RWPE1 (cell line): ENCODE measurements around the gene SLC16A9.

Experiments
- CTCF ChIA-PET: fragments of 350-600 bp; sonication (Branson Sonifier 250); formaldehyde crosslinking; extraction: SDS; loops from one replicate; lab custom pipeline; 2021; lab: Yijun Ruan, JAX
- POLR2A ChIA-PET: fragments of 400-600 bp; formaldehyde crosslinking; extraction: SDS; loops from one replicate; lab custom pipeline; 2020; ENCODE audit warnings: antibody characterized with exemption; ENCODE audit not compliant: low non-redundant PET; lab: Yijun Ruan, JAX
- DNase-seq: peaks from one replicate; pipeline ENCODE4 v3.0.0; 2012; ENCODE audit warnings: low spot score
- H3K27ac ChIP-seq: fragments of 450-650 bp; 2 replicates; pipeline ENCODE4 v1.5.1; 2017
- CTCF ChIP-seq: fragments of 450-650 bp; conservative IDR thresholded peaks from 2 replicates; pipeline ENCODE4 v1.5.1; 2017; ENCODE audit warnings: low read depth, mild to moderate bottlenecking

The SLC16A9 gene

DNA sequence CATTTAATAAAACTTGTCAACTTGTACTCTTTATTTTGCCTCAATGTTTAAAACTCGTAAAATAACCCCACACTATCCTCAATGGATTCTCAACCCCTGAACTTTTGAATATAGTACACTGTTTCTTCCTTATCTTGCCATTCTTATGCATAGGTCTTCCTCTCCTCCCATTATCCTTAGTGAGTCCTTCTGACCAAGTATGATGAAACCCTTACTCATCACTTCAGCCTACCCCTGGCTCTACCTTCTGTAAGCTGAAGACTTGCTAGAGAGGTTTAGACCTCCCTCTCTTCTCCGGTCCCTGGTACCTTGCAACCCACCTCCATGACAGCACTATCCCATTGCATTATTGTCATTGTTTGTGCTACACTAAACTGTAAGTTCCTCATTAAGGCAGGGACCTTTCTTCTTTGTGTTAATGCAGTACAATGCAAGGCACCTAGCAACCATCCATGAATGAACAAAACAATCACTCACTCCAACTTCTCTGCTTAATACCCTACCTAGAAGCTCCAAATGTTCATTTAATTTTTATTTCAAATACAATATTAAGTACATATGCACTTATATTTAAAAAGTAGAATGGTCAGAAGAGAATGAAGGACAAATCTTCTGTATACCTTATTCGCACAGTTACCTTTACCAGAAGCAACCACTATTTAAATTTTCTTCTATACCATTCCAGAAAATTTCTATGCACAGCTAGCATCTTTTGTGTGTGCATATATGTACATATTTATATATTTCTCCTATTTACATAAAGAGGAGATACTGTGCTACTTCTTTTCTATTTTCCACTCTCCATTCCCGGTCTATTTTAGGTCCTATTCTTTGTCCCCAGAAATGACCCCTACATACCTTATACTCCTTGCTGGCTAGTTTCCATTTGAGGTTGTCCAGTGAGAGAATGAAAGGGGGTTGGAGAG lies 77.5 kb downstream of the SLC16A9 start:
- DNase-seq: no peak
- no peak for TF ChIP-seq CTCF
- ChIA-PET CTCF (interaction anchor here (0.8 kb wide), 1 partner anchor 10 kb away, joined by 3 read pairs; no protein-coding TSS in a partner anchor), POLR2A (no interaction called here)
- H3K27ac ChIP-seq: no peak overlapping the region

DNA sequence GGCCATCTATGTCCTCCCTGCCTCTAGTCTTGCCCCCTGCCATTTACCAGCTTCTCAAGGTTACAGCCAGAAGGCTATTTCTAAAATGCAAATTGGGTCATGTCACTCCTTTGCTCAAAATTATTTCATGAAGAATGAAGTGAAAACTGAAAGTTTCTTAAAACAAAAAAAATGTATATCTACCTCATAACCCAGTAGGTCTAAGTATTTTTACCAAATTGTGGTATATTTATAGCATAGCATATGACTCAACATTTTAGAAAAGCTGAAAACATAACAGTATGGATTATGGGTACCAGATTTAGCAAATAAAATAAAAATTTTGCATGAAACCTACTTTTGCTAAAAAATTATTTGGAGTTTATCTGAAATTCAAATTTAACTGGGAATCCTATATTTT lies 78.4 kb downstream of the SLC16A9 start:
- DNase-seq: no peak
- no peak overlapping the region for H3K27ac ChIP-seq
- no peak for TF ChIP-seq CTCF
- CTCF ChIA-PET: interaction anchor here (0.8 kb wide), 1 partner anchor 9 kb away, joined by 3 read pairs; no protein-coding TSS in a partner anchor
- POLR2A ChIA-PET: no interaction called here

GRCh38 chr10:59628965-59629364 lies 80.7 kb downstream of the SLC16A9 start:
- no peak for DNase-seq
- POLR2A ChIA-PET: no interaction called here
- CTCF ChIA-PET: interaction anchor here (0.6 kb wide), 1 partner anchor 18 kb away, joined by 3 read pairs; no protein-coding TSS in a partner anchor
- H3K27ac ChIP-seq: no peak overlapping the region
- TF ChIP-seq CTCF: no peak

GRCh38 chr10:59628456-59628855 lies 81.2 kb downstream of the SLC16A9 start:
- POLR2A ChIA-PET: no interaction called here
- CTCF ChIA-PET: interaction anchor here (0.6 kb wide), 2 partner anchors 19 to 472 kb away, joined by 3 to 5 read pairs; no protein-coding TSS in a partner anchor
- DNase-seq: no peak
- no peak for TF ChIP-seq CTCF
- no peak overlapping the region for H3K27ac ChIP-seq

- CTCF ChIA-PET: interaction anchor here (0.6 kb wide), 1 partner anchor 319 kb away, joined by 4 read pairs; no protein-coding TSS in a partner anchor
- POLR2A ChIA-PET: no interaction called here
- H3K27ac ChIP-seq: no peak overlapping the region
- no peak for TF ChIP-seq CTCF
- no peak for DNase-seq
These were observed 82.2 kb downstream of the SLC16A9 start for GRCh38 chr10:59627366-59628018.

DNA sequence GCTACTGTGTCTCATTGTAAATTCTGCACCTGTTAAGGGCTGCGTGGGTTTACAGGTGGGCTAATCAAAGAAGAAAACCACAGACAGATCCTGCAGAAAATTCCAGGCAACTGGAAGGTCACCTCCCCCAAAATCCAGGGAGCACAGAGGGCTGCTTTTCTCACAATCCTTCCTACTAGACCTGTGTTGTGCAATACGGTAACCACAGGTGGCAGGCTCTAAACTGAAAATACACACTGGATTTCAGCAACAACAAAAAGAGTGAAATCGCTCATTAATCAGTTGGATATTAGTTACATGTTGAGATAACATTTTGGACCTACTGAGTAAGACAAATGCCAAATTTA lies 83.2 kb downstream of the SLC16A9 start:
- TF ChIP-seq CTCF: no peak
- ChIA-PET POLR2A (no interaction called here), CTCF (interaction anchor here (0.6 to 1.5 kb wide), 4 partner anchors 145 to 422 kb away, joined by 3 to 7 read pairs (median 4); no protein-coding TSS in a partner anchor)
- no peak for DNase-seq
- no peak overlapping the region for H3K27ac ChIP-seq
